Vagina (tissue), 2 donors: ENCODE data around the gene CCL19.

ENCODE experiments used
- POLR2A ChIP-seq, 2 donors: fragments of 450-650 bp; IDR thresholded peaks; one replicate each; pipeline ENCODE4 v1.6.1; 2017; ENCODE audit warnings: antibody characterized with exemption in 2 of 2, mild to moderate bottlenecking in 2 of 2, moderate library complexity in 2 of 2
- POLR2AphosphoS5 ChIP-seq, 2 donors: sonication (generic); formaldehyde crosslinking; IDR thresholded peaks; one replicate each; pipeline ENCODE4 v1.9.0; 2017; ENCODE audit warnings: antibody characterized with exemption in 2 of 2, mild to moderate bottlenecking in 2 of 2, low read depth in 1 of 2; ENCODE audit not compliant: insufficient read depth in 1 of 2
- TF ChIP-seq, protein P1 (sequence below), 3 experiments: fragments of 450-650 bp in 2 of 3; fragments of 200-600 bp in 1 of 3; sonication (generic) in 1 of 3; IDR thresholded peaks; one replicate each; pipeline ENCODE4 v1.5.1; 2017 to 2019; ENCODE audit warnings: antibody characterized with exemption in 3 of 3, mild to moderate bottlenecking in 2 of 3, moderate library complexity in 2 of 3

DNA sequence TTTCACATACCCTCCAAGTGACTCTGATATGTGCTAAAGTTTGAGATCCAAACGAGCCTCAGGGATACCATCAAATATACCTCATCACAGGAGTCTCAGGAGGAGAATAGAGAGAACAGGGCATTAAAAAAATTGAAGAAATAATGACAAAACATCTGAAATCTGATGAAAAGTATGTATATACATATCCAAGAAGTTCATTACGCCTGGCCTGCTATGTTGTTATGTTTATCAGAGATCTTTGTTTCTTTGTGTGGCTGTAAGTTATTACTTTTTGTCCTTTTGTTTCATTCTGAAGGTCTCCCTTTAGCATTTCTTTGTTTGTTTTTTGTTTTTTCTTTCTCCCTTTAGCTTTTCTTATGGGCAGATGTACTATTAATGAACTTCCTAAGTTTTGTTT lies 2.5 kb upstream of the CCL19 start:
- TF ChIP-seq POLR2AphosphoS5 (IDR thresholded peaks at IDR 0.05; ENCODE audit: insufficient read depth in 1 of 2, low read depth in 1 of 2), result no peak
- TF ChIP-seq, protein P1, sequence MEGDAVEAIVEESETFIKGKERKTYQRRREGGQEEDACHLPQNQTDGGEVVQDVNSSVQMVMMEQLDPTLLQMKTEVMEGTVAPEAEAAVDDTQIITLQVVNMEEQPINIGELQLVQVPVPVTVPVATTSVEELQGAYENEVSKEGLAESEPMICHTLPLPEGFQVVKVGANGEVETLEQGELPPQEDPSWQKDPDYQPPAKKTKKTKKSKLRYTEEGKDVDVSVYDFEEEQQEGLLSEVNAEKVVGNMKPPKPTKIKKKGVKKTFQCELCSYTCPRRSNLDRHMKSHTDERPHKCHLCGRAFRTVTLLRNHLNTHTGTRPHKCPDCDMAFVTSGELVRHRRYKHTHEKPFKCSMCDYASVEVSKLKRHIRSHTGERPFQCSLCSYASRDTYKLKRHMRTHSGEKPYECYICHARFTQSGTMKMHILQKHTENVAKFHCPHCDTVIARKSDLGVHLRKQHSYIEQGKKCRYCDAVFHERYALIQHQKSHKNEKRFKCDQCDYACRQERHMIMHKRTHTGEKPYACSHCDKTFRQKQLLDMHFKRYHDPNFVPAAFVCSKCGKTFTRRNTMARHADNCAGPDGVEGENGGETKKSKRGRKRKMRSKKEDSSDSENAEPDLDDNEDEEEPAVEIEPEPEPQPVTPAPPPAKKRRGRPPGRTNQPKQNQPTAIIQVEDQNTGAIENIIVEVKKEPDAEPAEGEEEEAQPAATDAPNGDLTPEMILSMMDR (IDR thresholded peaks at IDR 0.05), result no peak
- TF ChIP-seq POLR2A (IDR thresholded peaks at IDR 0.05), result no peak
